Testis (tissue), 2 donors: Measurements from ENCODE around the gene STAC3.

Source experiments
- CTCF ChIP-seq, 3 experiments: fragments of 450-650 bp in 2 of 3; fragments of 200-600 bp in 1 of 3; sonication (generic) in 1 of 3; IDR thresholded peaks; one replicate each; pipeline ENCODE4 v1.5.1; 2016 to 2019; ENCODE audit warnings: antibody characterized with exemption in 3 of 3, mild to moderate bottlenecking in 2 of 3, moderate library complexity in 1 of 3
- POLR2A ChIP-seq: fragments of 450-650 bp; IDR thresholded peaks from one replicate; pipeline ENCODE4 v1.6.1; 2017; ENCODE audit warnings: antibody characterized with exemption, mild to moderate bottlenecking, moderate library complexity

- TF ChIP-seq POLR2A (no peak), CTCF (IDR thresholded peaks at IDR 0.05) (no peak)
Observed at GRCh38 chr12:57199191-57199590, 51.8 kb downstream of the STAC3 start.
